Neuron (in vitro differentiated cells): ENCODE measurements around the gene SIK2.
"Not testable (repeated sequence)": the region's sequence is repeated elsewhere in the genome, so short reads cannot be mapped to it uniquely, and the experiment has no call there.

Experiments used
- H2AFZ ChIP-seq: one replicate; pipeline ENCODE4 v1.6.1; 2013; ENCODE audit warnings: low read depth, mild to moderate bottlenecking, inconsistent platforms, low read length, moderate library complexity
- H3K27me3 ChIP-seq: one replicate; pipeline ENCODE4 v1.6.1; 2013; ENCODE audit warnings: low read length; ENCODE audit not compliant: insufficient read depth
- H3K36me3 ChIP-seq: one replicate; pipeline ENCODE4 v1.6.1; 2013; ENCODE audit warnings: low read length; ENCODE audit not compliant: insufficient read depth
- H3K4me1 ChIP-seq: one replicate; pipeline ENCODE4 v1.6.1; 2013; ENCODE audit warnings: low read length; ENCODE audit not compliant: insufficient read depth
- H3K4me3 ChIP-seq: 2 replicates; pipeline ENCODE4 v1.5.1; 2013; ENCODE audit warnings: mild to moderate bottlenecking, low read length, moderate library complexity
- H3K9me3 ChIP-seq: one replicate; pipeline ENCODE4 v1.6.1; 2013; ENCODE audit warnings: low read length

The SIK2 gene

GRCh38 chr11:111707691-111708067 is 105.4 kb downstream of the SIK2 start:
- H3K9me3 ChIP-seq = no peaks in the 10 kb centered on the region
- H2AFZ ChIP-seq = no peak overlapping the region
- no peak overlapping the region for H3K4me3 ChIP-seq
- no peaks in the 10 kb centered on the region for H3K4me1 ChIP-seq
- peaks cover 73% of the 10 kb centered on the region for H3K36me3 ChIP-seq
- no peaks in the 10 kb centered on the region for H3K27me3 ChIP-seq

- Histone ChIP-seq H3K36me3 (peaks cover 47% of the 10 kb centered on the region), H2AFZ (no peak overlapping the region), H3K4me1 (peaks cover 19% of the 10 kb centered on the region), H3K27me3 (no peaks in the 10 kb centered on the region), H3K9me3 (no peaks in the 10 kb centered on the region), H3K4me3 (no peak overlapping the region)
These were observed 112.3 kb downstream of the SIK2 start for GRCh38 chr11:111714522-111714921.

- Histone ChIP-seq H3K9me3 (no peaks in the 10 kb centered on the region), H3K36me3 (peaks cover 49% of the 10 kb centered on the region), H2AFZ (no peak overlapping the region), H3K27me3 (no peaks in the 10 kb centered on the region), H3K4me3 (no peak overlapping the region), H3K4me1 (peaks cover 19% of the 10 kb centered on the region)
These were observed 113.0 kb downstream of the SIK2 start for GRCh38 chr11:111715142-111715816.

GRCh38 chr11:111717660-111718059 is 115.4 kb downstream of the SIK2 start:
- not testable (repeated sequence) for H3K9me3 ChIP-seq, H3K27me3 ChIP-seq, H3K4me3 ChIP-seq, H2AFZ ChIP-seq
- peaks cover 55% of the 10 kb centered on the region for H3K36me3 ChIP-seq
- peaks cover 19% of the 10 kb centered on the region for H3K4me1 ChIP-seq

- Histone ChIP-seq H3K4me1 (peaks cover 19% of the 10 kb centered on the region), H3K27me3 (no peaks in the 10 kb centered on the region), H3K9me3 (no peaks in the 10 kb centered on the region), H3K4me3 (no peak overlapping the region), H2AFZ (no peak overlapping the region), H3K36me3 (peaks cover 56% of the 10 kb centered on the region)
These were observed 116.2 kb downstream of the SIK2 start for GRCh38 chr11:111718436-111718835.

GRCh38 chr11:111718859-111719258 is 116.6 kb downstream of the SIK2 start:
- Histone ChIP-seq H3K36me3 (peaks cover 58% of the 10 kb centered on the region), H3K9me3 (no peaks in the 10 kb centered on the region), H2AFZ (no peak overlapping the region), H3K4me3 (no peak overlapping the region), H3K27me3 (no peaks in the 10 kb centered on the region), H3K4me1 (peaks cover 19% of the 10 kb centered on the region)

GRCh38 chr11:111719379-111719778 is 117.1 kb downstream of the SIK2 start:
- no peaks in the 10 kb centered on the region for H3K9me3 ChIP-seq
- peaks cover 19% of the 10 kb centered on the region for H3K4me1 ChIP-seq
- no peaks in the 10 kb centered on the region for H3K27me3 ChIP-seq
- peaks cover 59% of the 10 kb centered on the region for H3K36me3 ChIP-seq
- H2AFZ ChIP-seq = no peak overlapping the region
- no peak overlapping the region for H3K4me3 ChIP-seq

- H2AFZ ChIP-seq = no peak overlapping the region
- H3K9me3 ChIP-seq = no peaks in the 10 kb centered on the region
- no peak overlapping the region for H3K4me3 ChIP-seq
- H3K4me1 ChIP-seq = peaks cover 19% of the 10 kb centered on the region
- peaks cover 63% of the 10 kb centered on the region for H3K36me3 ChIP-seq
- no peaks in the 10 kb centered on the region for H3K27me3 ChIP-seq
These were observed 118.7 kb downstream of the SIK2 start for GRCh38 chr11:111720801-111721494.

- H3K4me3 ChIP-seq = no peak overlapping the region
- H3K4me1 ChIP-seq = peaks cover 16% of the 10 kb centered on the region
- H3K9me3 ChIP-seq = no peaks in the 10 kb centered on the region
- peaks cover 79% of the 10 kb centered on the region for H3K36me3 ChIP-seq
- H3K27me3 ChIP-seq = no peaks in the 10 kb centered on the region
- H2AFZ ChIP-seq = no peak overlapping the region
These were observed 120.3 kb downstream of the SIK2 start for GRCh38 chr11:111722501-111722900.

- peaks cover 5% of the 10 kb centered on the region for H3K4me1 ChIP-seq
- H3K36me3 ChIP-seq = peaks cover 82% of the 10 kb centered on the region
- no peak overlapping the region for H2AFZ ChIP-seq
- no peaks in the 10 kb centered on the region for H3K9me3 ChIP-seq
- no peaks in the 10 kb centered on the region for H3K27me3 ChIP-seq
- no peak overlapping the region for H3K4me3 ChIP-seq
These were observed 121.3 kb downstream of the SIK2 start for GRCh38 chr11:111723595-111723994.

GRCh38 chr11:111724615-111725129 is 122.4 kb downstream of the SIK2 start:
- no peaks in the 10 kb centered on the region for H3K9me3 ChIP-seq
- no peak overlapping the region for H3K4me3 ChIP-seq
- H3K27me3 ChIP-seq = no peaks in the 10 kb centered on the region
- H3K4me1 ChIP-seq = peaks cover 8% of the 10 kb centered on the region
- no peak overlapping the region for H2AFZ ChIP-seq
- peaks cover 76% of the 10 kb centered on the region for H3K36me3 ChIP-seq

- H3K4me1 ChIP-seq = peaks cover 17% of the 10 kb centered on the region
- H3K4me3 ChIP-seq = no peak overlapping the region
- no peaks in the 10 kb centered on the region for H3K27me3 ChIP-seq
- H2AFZ ChIP-seq = no peak overlapping the region
- peaks cover 67% of the 10 kb centered on the region for H3K36me3 ChIP-seq
- no peaks in the 10 kb centered on the region for H3K9me3 ChIP-seq
These were observed 123.4 kb downstream of the SIK2 start for GRCh38 chr11:111725621-111726020.

- H3K9me3 ChIP-seq = no peaks in the 10 kb centered on the region
- H3K4me1 ChIP-seq = peaks cover 23% of the 10 kb centered on the region
- H2AFZ ChIP-seq = no peak overlapping the region
- peaks cover 60% of the 10 kb centered on the region for H3K36me3 ChIP-seq
- H3K4me3 ChIP-seq = no peak overlapping the region
- H3K27me3 ChIP-seq = no peaks in the 10 kb centered on the region
These were observed 124.1 kb downstream of the SIK2 start for GRCh38 chr11:111726301-111726713.
